ENCODE results near the gene PASK. TPM values are rescaled to one million over a fixed set of nuclear protein-coding genes. Genes with fewer than 3 reads are reported as not detected.
"Not testable (repeated sequence)": the region's sequence is repeated elsewhere in the genome, so short reads cannot be mapped to it uniquely, and the experiment has no call there.

The PASK gene
- polyA plus RNA-seq (2013, experiment 1 of 2; ENCODE audit: insufficient read length): 5.8 TPM
- polyA plus RNA-seq (2013, experiment 2 of 2; ENCODE audit: insufficient read length): 2.7 TPM

GRCh38 chr2:241148891-241149674 lies at the start of gene PASK:
TSS of gene PASK (minus strand) at chr2:241149472. CDS start at chr2:241143032, 6,440 bp downstream.
- peak; percentile 93 for DNase-seq

- no peak for DNase-seq
Observed at GRCh38 chr2:241198381-241199279, 49.4 kb upstream of the PASK start.

DNA sequence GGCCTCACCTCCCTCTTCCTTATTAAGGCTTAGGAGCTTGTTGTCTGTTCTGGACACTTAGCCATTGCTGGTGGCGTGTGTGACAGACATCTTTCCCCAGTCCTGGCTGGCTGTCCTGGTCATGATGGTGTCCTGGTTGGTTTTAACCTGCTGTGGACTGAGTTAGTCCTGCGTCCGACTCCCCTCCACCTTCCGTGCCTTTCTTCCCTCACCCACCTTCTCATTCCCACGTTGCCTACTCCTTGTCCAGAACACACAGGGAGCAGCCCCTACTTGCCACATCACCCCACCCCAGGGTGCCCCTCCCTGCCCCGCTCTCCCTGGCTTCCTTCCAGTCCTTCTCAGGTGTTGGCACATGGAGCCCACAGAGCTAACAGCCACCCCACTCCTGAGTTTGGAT lies 48.7 kb upstream of the PASK start:
- no peak for DNase-seq

DNA sequence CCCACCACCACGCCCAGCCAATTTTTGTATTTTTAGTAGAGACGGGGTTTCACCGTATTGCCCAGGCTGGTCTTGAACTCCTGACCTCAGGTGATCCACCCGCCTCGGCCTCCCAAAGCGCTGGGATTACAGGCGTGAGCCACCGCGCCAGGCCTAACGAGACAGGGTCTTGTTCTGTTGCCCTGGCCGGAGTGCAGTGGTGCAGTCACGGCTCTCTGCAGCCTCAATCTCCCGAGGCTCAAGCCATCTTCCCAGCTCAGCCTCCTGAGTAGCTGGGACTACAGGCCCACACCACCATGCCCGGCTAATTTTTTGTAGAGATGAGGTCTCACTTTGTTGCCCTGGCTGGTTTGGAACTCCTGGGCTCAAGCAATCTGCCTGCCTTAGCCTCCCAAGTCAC lies 48.0 kb upstream of the PASK start:
- not testable (repeated sequence) for DNase-seq

- DNase-seq: no peak
Observed at GRCh38 chr2:241195506-241196130, 46.3 kb upstream of the PASK start.

- DNase-seq: no peak
Observed at GRCh38 chr2:241194811-241195210, 45.5 kb upstream of the PASK start.

DNA sequence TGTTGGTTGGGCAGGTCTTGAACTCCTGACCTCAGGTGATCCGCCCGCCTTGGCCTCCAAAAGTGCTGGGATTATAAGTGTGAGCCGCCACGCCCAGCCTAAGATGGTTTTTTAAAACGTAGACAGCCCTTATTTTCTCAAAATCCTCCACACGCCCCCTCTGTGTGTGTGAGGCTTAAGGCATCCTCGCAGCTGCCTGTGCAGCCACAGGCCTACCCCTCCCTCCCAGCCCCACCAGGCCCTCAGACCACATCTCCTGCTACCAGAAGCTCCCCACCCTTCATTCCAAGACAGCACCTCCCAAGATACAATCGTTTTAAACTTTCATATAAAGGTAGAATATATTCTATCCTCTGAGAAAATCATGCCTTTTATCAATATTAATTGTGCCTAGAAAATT lies 44.0 kb upstream of the PASK start:
- DNase-seq: no peak

GRCh38 chr2:241191081-241191480 lies 41.8 kb upstream of the PASK start:
- no peak for DNase-seq

- DNase-seq: no peak
Observed at GRCh38 chr2:241190291-241190981, 41.2 kb upstream of the PASK start.

GRCh38 chr2:241189856-241190201 lies 40.6 kb upstream of the PASK start:
- no peak for DNase-seq

DNA sequence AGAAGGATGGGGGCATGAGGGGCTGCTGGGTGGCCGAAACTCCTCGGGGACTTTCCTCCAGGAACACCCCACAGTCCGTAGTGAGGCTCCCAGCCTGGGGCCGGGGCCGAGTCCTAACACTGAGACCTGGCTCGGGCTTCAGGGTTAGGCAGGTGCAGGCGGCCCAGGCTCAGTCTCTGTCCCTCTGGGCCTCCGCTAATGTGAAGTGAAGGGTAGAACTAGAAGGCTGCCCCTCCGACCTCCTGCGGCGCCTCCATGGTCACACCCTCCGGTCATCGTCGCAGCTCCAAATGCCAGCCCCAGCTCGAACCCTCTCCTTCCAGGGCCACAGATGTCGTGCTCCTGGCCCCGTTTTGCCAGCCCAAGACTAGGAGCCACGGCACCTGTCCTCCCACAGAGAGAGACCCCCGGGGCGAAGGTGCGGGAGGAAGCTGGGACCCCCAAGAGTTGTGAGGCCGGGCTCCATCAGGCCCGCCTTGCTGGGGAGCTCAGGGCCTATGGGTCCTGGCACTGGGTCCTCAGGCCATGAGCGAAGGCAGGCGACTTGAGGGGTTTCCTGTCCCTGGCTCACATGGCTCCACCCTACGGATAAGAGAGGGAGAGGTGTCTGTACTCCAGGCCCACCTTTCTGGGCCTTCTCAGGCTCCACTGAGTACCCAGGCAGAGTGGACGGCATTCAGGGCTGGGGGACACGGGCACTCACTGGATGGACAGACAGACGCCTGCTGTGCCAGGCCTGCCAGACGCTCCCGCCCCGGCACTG lies 40.0 kb upstream of the PASK start:
- no peak for DNase-seq

GRCh38 chr2:241188361-241189092 lies 39.3 kb upstream of the PASK start, which contains the start of gene ANO7:
TSS of gene ANO7 (plus strand) at chr2:241188677. CDS start at chr2:241190064, 1,387 bp downstream.
- DNase-seq: no peak

DNA sequence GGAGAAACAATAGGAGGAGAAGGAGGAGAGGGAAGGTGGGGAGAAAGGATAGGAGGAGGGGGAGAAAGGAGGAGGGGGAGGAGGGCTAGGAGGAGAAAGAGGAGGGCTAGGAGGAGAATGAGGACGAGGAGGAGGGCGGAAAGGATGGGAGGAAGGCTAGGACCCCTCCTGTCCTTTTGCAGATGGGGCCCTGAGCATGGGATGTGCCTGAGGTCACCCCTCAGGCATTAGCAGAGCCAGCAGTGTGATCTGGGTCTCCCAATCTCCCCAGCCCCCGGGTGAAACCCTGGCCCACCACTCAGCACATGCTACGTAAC lies 38.6 kb upstream of the PASK start:
- DNase-seq: no peak

GRCh38 chr2:241187101-241187917 lies 38.0 kb upstream of the PASK start:
- DNase-seq: no peak

- DNase-seq: no peak
Observed at GRCh38 chr2:241185961-241186360, 36.7 kb upstream of the PASK start.

DNA sequence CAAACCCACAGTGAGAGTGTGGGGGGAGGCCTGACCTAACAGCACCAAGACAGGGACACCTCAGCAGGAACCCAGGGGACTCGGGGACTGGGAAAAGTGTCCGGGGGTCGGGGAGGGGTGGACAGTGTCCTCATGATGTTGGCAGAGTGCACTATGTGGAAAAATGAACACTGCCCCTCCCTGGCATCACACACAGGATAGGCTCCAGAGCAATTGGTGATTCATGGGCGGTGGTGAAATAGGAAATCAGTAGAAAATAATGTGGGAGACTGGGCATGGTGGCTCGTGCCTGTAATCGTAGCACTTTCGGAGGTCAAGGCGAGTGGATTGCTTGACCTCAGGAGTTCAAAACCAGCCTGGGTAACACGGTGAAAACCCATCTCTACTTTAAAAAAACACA lies 35.6 kb upstream of the PASK start:
- no peak for DNase-seq

GRCh38 chr2:241183221-241183620 lies 33.9 kb upstream of the PASK start:
- DNase-seq: no peak

DNA sequence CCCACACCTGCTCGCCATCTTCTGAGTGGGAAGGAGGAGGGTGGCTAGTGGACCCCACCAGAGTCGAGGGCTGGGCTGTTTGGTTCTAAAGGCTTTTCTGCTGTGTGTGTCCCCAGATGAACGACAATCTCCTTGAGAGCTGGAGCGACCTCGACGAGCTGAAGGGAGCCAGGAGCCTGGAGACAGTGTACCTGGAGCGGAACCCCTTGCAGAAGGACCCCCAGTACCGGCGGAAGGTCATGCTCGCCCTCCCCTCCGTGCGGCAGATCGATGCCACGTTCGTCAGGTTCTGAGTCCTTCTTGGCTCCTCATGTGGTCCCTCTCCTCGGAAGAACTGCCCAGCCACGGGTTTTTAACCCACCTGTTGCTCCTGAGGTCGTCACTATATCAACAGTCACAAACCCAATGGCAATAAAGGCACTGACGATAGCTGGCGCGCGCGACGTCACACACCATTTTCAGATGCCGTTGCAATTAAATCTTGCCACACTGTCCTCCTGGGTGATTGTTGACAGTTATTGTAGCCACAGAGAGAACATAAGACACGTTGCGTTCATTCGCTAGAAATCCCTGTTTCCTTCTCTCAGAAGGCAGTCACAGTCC lies 33.4 kb upstream of the PASK start:
- DNase-seq: no peak

- no peak for DNase-seq
Observed at GRCh38 chr2:241182126-241182525, 32.9 kb upstream of the PASK start.

GRCh38 chr2:241180495-241180894 lies 31.2 kb upstream of the PASK start:
- DNase-seq: no peak
